ENCODE data around the gene ADAM10. TPM values are rescaled to one million over a fixed set of nuclear protein-coding genes. Genes with fewer than 3 reads are reported as not detected.

Gene ADAM10
- total RNA-seq, 2 experiments from 2014 or later: 61.9 to 103 TPM

GRCh38 chr15:58588096-58588495 is 161.4 kb downstream of the ADAM10 start:
- H3K4me2 ChIP-seq (ENCODE audit: low read length): no peak overlapping the region
- H3K9me2 ChIP-seq (ENCODE audit: insufficient read depth, low read length): no peaks in the 10 kb centered on the region
- no peak overlapping the region for H2AFZ ChIP-seq (ENCODE audit: low read length)
- peaks cover 5% of the 10 kb centered on the region for H3K36me3 ChIP-seq (ENCODE audit: insufficient read depth, low read length)
- POLR2A ChIA-PET: interaction anchor here (1.1 kb wide), 1 partner anchor 23 kb away, joined by 3 read pairs; no protein-coding TSS in a partner anchor
- DNase-seq (ENCODE audit: low spot score): no peak
- no peaks in the 10 kb centered on the region for H3K79me2 ChIP-seq (ENCODE audit: insufficient read depth, low read depth, low read length)
- CTCF ChIA-PET (ENCODE audit: unreplicated experiment): no interaction called here
- H4K20me1 ChIP-seq (ENCODE audit: insufficient read depth, low read length): no peaks in the 10 kb centered on the region
- H3K27ac ChIP-seq (ENCODE audit: low read depth, low read length, poor library complexity, severe bottlenecking): no peak overlapping the region
- intact Hi-C loops (cut with micrococcal nuclease; ENCODE audit: unreplicated experiment): loop anchor here (5.0 kb wide), 1 partner anchor 159 kb away; the partner anchor contains the start of gene ADAM10
- TF ChIP-seq EZH2phosphoT487 (IDR thresholded peaks at IDR 0.05; ENCODE audit: borderline replicate concordance, low read depth, low read length): no peak
- no peak for TF ChIP-seq CTCF (conservative IDR thresholded peaks at IDR 0.05; ENCODE audit: low read length)
- H3K4me3 ChIP-seq (ENCODE audit: low read depth, low read length, poor library complexity, severe bottlenecking): no peak overlapping the region
- no TSS peak for BruUV-seq (replicated peaks)
- H3K9me3 ChIP-seq (ENCODE audit: low read length): peaks cover 8% of the 10 kb centered on the region
- peaks cover 27% of the 10 kb centered on the region for H3K4me1 ChIP-seq (ENCODE audit: insufficient read depth, low read length, poor library complexity, severe bottlenecking)

DNA sequence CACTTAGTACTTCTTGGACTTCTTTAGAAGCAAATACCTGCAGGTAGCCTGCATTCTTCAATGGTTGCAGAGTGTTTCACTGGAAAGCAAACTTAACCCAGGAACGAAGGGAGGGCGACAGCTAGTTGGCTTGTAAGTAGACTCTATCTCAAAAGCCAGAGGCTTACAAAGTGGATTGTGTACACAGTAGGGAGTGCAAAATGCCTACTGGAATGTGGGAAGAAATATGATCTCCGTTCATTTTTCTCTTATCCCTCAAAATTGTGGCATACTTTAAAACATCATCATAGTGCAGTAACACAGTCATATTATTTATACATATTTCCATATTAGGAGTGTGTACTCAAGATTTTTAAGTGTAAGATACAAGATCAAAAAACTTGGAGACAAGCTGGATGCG is 162.0 kb downstream of the ADAM10 start:
- BruUV-seq (replicated peaks): no TSS peak
- H3K4me3 ChIP-seq (ENCODE audit: low read depth, low read length, poor library complexity, severe bottlenecking): no peak overlapping the region

More for the DNA sequence above, 162.0 kb downstream of the ADAM10 start:
- H4K20me1 ChIP-seq (ENCODE audit: insufficient read depth, low read length): no peaks in the 10 kb centered on the region
- peaks cover 5% of the 10 kb centered on the region for H3K36me3 ChIP-seq (ENCODE audit: insufficient read depth, low read length)
- H3K27ac ChIP-seq (ENCODE audit: low read depth, low read length, poor library complexity, severe bottlenecking): no peak overlapping the region
- H3K79me2 ChIP-seq (ENCODE audit: insufficient read depth, low read depth, low read length): no peaks in the 10 kb centered on the region
- H3K9me2 ChIP-seq (ENCODE audit: insufficient read depth, low read length): no peaks in the 10 kb centered on the region
- H3K9me3 ChIP-seq (ENCODE audit: low read length): peaks cover 14% of the 10 kb centered on the region
- peaks cover 27% of the 10 kb centered on the region for H3K4me1 ChIP-seq (ENCODE audit: insufficient read depth, low read length, poor library complexity, severe bottlenecking)
- ChIA-PET CTCF (ENCODE audit: unreplicated experiment) (no interaction called here), POLR2A (no interaction called here)
- no peak for DNase-seq (ENCODE audit: low spot score)
- TF ChIP-seq CTCF (conservative IDR thresholded peaks at IDR 0.05; ENCODE audit: low read length) (no peak), EZH2phosphoT487 (IDR thresholded peaks at IDR 0.05; ENCODE audit: borderline replicate concordance, low read depth, low read length) (no peak)
- intact Hi-C loops (cut with micrococcal nuclease; ENCODE audit: unreplicated experiment): loop anchor here (5.0 kb wide), 1 partner anchor 160 kb away; the partner anchor contains the start of gene ADAM10
- no peak overlapping the region for H3K4me2 ChIP-seq (ENCODE audit: low read length)
- no peak overlapping the region for H2AFZ ChIP-seq (ENCODE audit: low read length)
